Lung (tissue), 12 donors: Measurements from ENCODE around the gene TLR9. TPM values are rescaled to one million over a fixed set of nuclear protein-coding genes. Genes with fewer than 3 reads are reported as not detected.

Experiments
- ATAC-seq: fragments of 200-7000 bp; cut with Tn5 transposase; one replicate; pipeline ENCODE4 v1.9.1; 2020; ENCODE audit warnings: moderate number of reproducible peaks; ENCODE audit not compliant: insufficient read depth, low FRiP score
- DNase-seq, 3 donors: peaks; one replicate each; pipeline ENCODE4 v3.0.0-alpha.2; 2013 to 2017
- H3K27ac ChIP-seq, 2 donors: one replicate each; pipeline ENCODE4 v1.5.1; 2013; ENCODE audit warnings: mild to moderate bottlenecking in 2 of 2, moderate library complexity in 2 of 2, control low read depth in 1 of 2, inconsistent platforms in 1 of 2, low read depth in 1 of 2, low read length in 1 of 2
- H3K27me3 ChIP-seq, 3 donors: one replicate each; pipeline ENCODE4 v1.5.1; 2013; ENCODE audit warnings: low read length in 2 of 3; ENCODE audit not compliant: control insufficient read depth in 3 of 3, insufficient read depth in 3 of 3
- H3K36me3 ChIP-seq, 4 donors: one replicate each; pipeline ENCODE4 v1.5.1; 2013; ENCODE audit warnings: low read length in 4 of 4, mild to moderate bottlenecking in 1 of 4, moderate library complexity in 1 of 4; ENCODE audit not compliant: control insufficient read depth in 4 of 4, insufficient read depth in 4 of 4
- H3K4me1 ChIP-seq, 5 donors: one replicate each; pipeline ENCODE4 v1.5.1; 2013; ENCODE audit warnings: low read length in 5 of 5, mild to moderate bottlenecking in 2 of 5, moderate library complexity in 1 of 5; ENCODE audit not compliant: control insufficient read depth in 5 of 5, insufficient read depth in 5 of 5
- H3K4me3 ChIP-seq: one replicate; pipeline ENCODE4 v1.5.1; 2013; ENCODE audit warnings: mild to moderate bottlenecking, control low read depth, moderate library complexity
- H3K9ac ChIP-seq, 2 donors: one replicate each; pipeline ENCODE4 v1.5.1; 2013; ENCODE audit warnings: low read length in 2 of 2, control low read depth in 1 of 2; ENCODE audit not compliant: insufficient read depth in 1 of 2
- H3K9me3 ChIP-seq, 4 donors: one replicate each; pipeline ENCODE4 v1.5.1; 2013; ENCODE audit warnings: low read length in 3 of 4, mild to moderate bottlenecking in 1 of 4, moderate library complexity in 1 of 4; ENCODE audit not compliant: control insufficient read depth in 4 of 4, insufficient read depth in 3 of 4
- CTCF ChIP-seq: IDR thresholded peaks from 2 replicates; pipeline ENCODE4 v1.5.1; 2012; ENCODE audit warnings: mild to moderate bottlenecking; ENCODE audit errors: control extremely low read depth, extremely low read depth
- whole genome bisulfite sequencing, 2 donors: extraction: QIAGEN DNeasy Blood & Tissue Kit; methylation state at CpG; one replicate each; pipeline ENCODE4 v1.1.7; 2013; 5-methylcytosine and 5-hydroxymethylcytosine counted together
- polyA plus RNA-seq, 2 donors: library from polyadenylated mRNA; stranded (reverse); fragments of 200-250 nt; gene quantifications; one replicate each; pipeline ENCODE4 v1.2.1, GENCODE V29; 2013
- total RNA-seq, 2 donors: library from RNA; depleted of rRNA in 1 of 2; stranded (reverse); fragments of >200 nt in 1 of 2; gene quantifications; one replicate each; pipeline ENCODE4 v1.2.1, GENCODE V29; 2014 to 2021
- donor health status: control.
- donor health status: control.
- donor health status: Bipolar disorder and iron deficiency.
- donor health status: healthy.
- donor health status: DM: yes; HTN: yes; CAD: no.

The TLR9 gene
- total and polyA plus RNA-seq, 4 donors: 0.20 to 1.1 (median 0.37) TPM

- no peaks in the 10 kb centered on the region for H3K9me3 ChIP-seq
- peak in 2 of 3 donors; percentile 25 to 42 for DNase-seq
- no peak overlapping the region for H3K27ac ChIP-seq
- WGBS, 2 donors: 71 to 84% methylated on average over 10 of the region's 10 CpGs
- H3K27me3 ChIP-seq: no peaks in the 10 kb centered on the region
- no peak overlapping the region for H3K4me3 ChIP-seq
- H3K4me1 ChIP-seq: peaks cover 0 to 15% (median 10%) of the 10 kb centered on the region in 5 donors
- peaks cover 0 to 34% (median 20%) of the 10 kb centered on the region in 4 donors for H3K36me3 ChIP-seq
- no peak for ATAC-seq
- no peak overlapping the region for H3K9ac ChIP-seq
- TF ChIP-seq CTCF: no peak
Observed at GRCh38 chr3:52248816-52249547, 23.5 kb upstream of the TLR9 start.

GRCh38 chr3:52248165-52248541, 22.7 kb upstream of the TLR9 start:
- DNase-seq (no peak), ATAC-seq (no peak)
- no peak for TF ChIP-seq CTCF
- Histone ChIP-seq H3K4me3 (no peak overlapping the region), H3K36me3 (peaks cover 0 to 28% (median 17%) of the 10 kb centered on the region in 4 donors), H3K9me3 (peaks cover 0 to 3% (median 0%) of the 10 kb centered on the region in 4 donors), H3K27me3 (no peaks in the 10 kb centered on the region), H3K9ac (no peak overlapping the region), H3K27ac (peak overlapping the region in 1 of 2 donors; percentile 36), H3K4me1 (peaks cover 0 to 15% (median 10%) of the 10 kb centered on the region in 5 donors)
- WGBS, 2 donors: 91 to 94% methylated on average over 10 of the region's 10 CpGs

GRCh38 chr3:52247409-52248164, 22.1 kb upstream of the TLR9 start:
- Histone ChIP-seq H3K9ac (no peak overlapping the region), H3K4me1 (peaks cover 0 to 15% (median 10%) of the 10 kb centered on the region in 5 donors)
- DNase-seq: no peak

More at GRCh38 chr3:52247409-52248164, 22.1 kb upstream of the TLR9 start:
- Histone ChIP-seq H3K36me3 (peaks cover 0 to 24% (median 16%) of the 10 kb centered on the region in 4 donors), H3K9me3 (peaks cover 0 to 3% (median 0%) of the 10 kb centered on the region in 4 donors), H3K27ac (peak overlapping the region in 1 of 2 donors; percentile 88), H3K4me3 (no peak overlapping the region), H3K27me3 (no peaks in the 10 kb centered on the region)
- TF ChIP-seq CTCF: no peak
- 98 to 99% methylated on average over 7 of the region's 7 CpGs for WGBS, 2 donors
- ATAC-seq: no peak
